Mesendoderm (in vitro differentiated cells): ENCODE measurements around the gene TWIST2.

Experiments used
- DNase-seq: peaks from one replicate; pipeline ENCODE4 v3.0.0; 2013
- H2AK5ac ChIP-seq: 2 replicates; pipeline ENCODE4 v1.6.1; 2013; ENCODE audit warnings: low read length, inconsistent platforms
- H2BK120ac ChIP-seq: 2 replicates; pipeline ENCODE4 v1.6.1; 2013; ENCODE audit warnings: low read depth, mild to moderate bottlenecking, low read length, moderate library complexity, mixed read lengths
- H2BK15ac ChIP-seq: replicated peaks from 2 replicates; pipeline ENCODE4 v1.6.1; 2013; ENCODE audit warnings: low read depth, mild to moderate bottlenecking, moderate library complexity
- H2BK5ac ChIP-seq: 2 replicates; pipeline ENCODE4 v1.6.1; 2013; ENCODE audit warnings: low read length, inconsistent platforms
- H3K18ac ChIP-seq: 2 replicates; pipeline ENCODE4 v1.6.1; 2013; ENCODE audit warnings: mild to moderate bottlenecking, low read length, mixed read lengths
- H3K23ac ChIP-seq: one replicate; pipeline ENCODE4 v1.6.1; 2013; ENCODE audit warnings: low read length
- H3K27ac ChIP-seq: 2 replicates; pipeline ENCODE4 v1.5.1; 2013; ENCODE audit warnings: low read depth, mild to moderate bottlenecking, inconsistent platforms, low read length, moderate library complexity
- H3K27me3 ChIP-seq: 2 replicates; pipeline ENCODE4 v1.6.1; 2013; ENCODE audit warnings: low read length, control low read depth, mild to moderate bottlenecking, inconsistent platforms; ENCODE audit not compliant: insufficient read depth, poor library complexity
- H3K36me3 ChIP-seq: 2 replicates; pipeline ENCODE4 v1.6.1; 2013; ENCODE audit warnings: low read length, inconsistent platforms; ENCODE audit not compliant: control insufficient read depth, insufficient read depth
- H3K4ac ChIP-seq: one replicate; pipeline ENCODE4 v1.6.1; 2013; ENCODE audit warnings: low read depth, mild to moderate bottlenecking, low read length, moderate library complexity
- H3K4me1 ChIP-seq: 2 replicates; pipeline ENCODE4 v1.6.1; 2013; ENCODE audit warnings: low read depth, low read length, inconsistent platforms; ENCODE audit not compliant: control insufficient read depth
- H3K4me2 ChIP-seq: 2 replicates; pipeline ENCODE4 v1.6.1; 2013; ENCODE audit warnings: low read length
- H3K4me3 ChIP-seq: 2 replicates; pipeline ENCODE4 v1.5.1; 2013; ENCODE audit warnings: mild to moderate bottlenecking, low read length
- H3K56ac ChIP-seq: one replicate; pipeline ENCODE4 v1.6.1; 2013; ENCODE audit warnings: low read length
- H3K79me1 ChIP-seq: 2 replicates; pipeline ENCODE4 v1.6.1; 2013; ENCODE audit warnings: low read length, inconsistent platforms
- H3K79me2 ChIP-seq: 2 replicates; pipeline ENCODE4 v1.6.1; 2013; ENCODE audit warnings: mild to moderate bottlenecking, low read length; ENCODE audit not compliant: control insufficient read depth, insufficient read depth
- H3K9ac ChIP-seq: 2 replicates; pipeline ENCODE4 v1.6.1; 2013; ENCODE audit warnings: low read length, inconsistent platforms
- H4K5ac ChIP-seq: one replicate; pipeline ENCODE4 v1.6.1; 2013; ENCODE audit warnings: low read length
- H4K8ac ChIP-seq: one replicate; pipeline ENCODE4 v1.6.1; 2013; ENCODE audit warnings: low read depth, mild to moderate bottlenecking, control low read depth, low read length, moderate library complexity
- WGBS: extraction: QIAGEN DNeasy Blood & Tissue Kit; methylation state at CpG from one replicate; pipeline ENCODE4 v1.1.7; 2013; ENCODE audit warnings: low lambda C conversion rate, missing lambda C conversion rate; ENCODE audit not compliant: insufficient coverage; ENCODE audit errors: extremely low coverage; 5-methylcytosine and 5-hydroxymethylcytosine counted together

The TWIST2 gene

GRCh38 chr2:238906936-238907716 is 59.2 kb downstream of the TWIST2 start:
- no peak for DNase-seq
- Histone ChIP-seq H3K4ac (no peak overlapping the region), H3K79me2 (no peaks in the 10 kb centered on the region), H3K4me2 (no peak overlapping the region), H4K8ac (no peak overlapping the region), H3K56ac (no peak overlapping the region), H3K27me3 (no peaks in the 10 kb centered on the region), H3K23ac (no peak overlapping the region), H2BK120ac (no peak overlapping the region), H3K36me3 (no peaks in the 10 kb centered on the region), H3K27ac (no peak overlapping the region), H3K18ac (no peak overlapping the region), H2BK5ac (no peak overlapping the region), H2AK5ac (no peak overlapping the region), H2BK15ac (no peak overlapping the region), H3K9ac (no peak overlapping the region), H4K5ac (no peak overlapping the region), H3K4me1 (peaks cover 2% of the 10 kb centered on the region), H3K4me3 (no peak overlapping the region), H3K79me1 (no peaks in the 10 kb centered on the region)
- no CpG with 5 or more reads among the region's 24 CpGs for WGBS

- no peaks in the 10 kb centered on the region for H3K79me2 ChIP-seq
- no peaks in the 10 kb centered on the region for H3K27me3 ChIP-seq
- no peak overlapping the region for H3K4me2 ChIP-seq
- H2BK120ac ChIP-seq: no peak overlapping the region
- no peak overlapping the region for H3K18ac ChIP-seq
- no peak overlapping the region for H3K4me3 ChIP-seq
- no peak overlapping the region for H3K56ac ChIP-seq
- no peak overlapping the region for H4K5ac ChIP-seq
- no peaks in the 10 kb centered on the region for H3K36me3 ChIP-seq
- H3K79me1 ChIP-seq: no peaks in the 10 kb centered on the region
- H3K27ac ChIP-seq: no peak overlapping the region
- H3K4ac ChIP-seq: no peak overlapping the region
- WGBS: 100% methylated on average over 4 of the region's 5 CpGs
- no peak overlapping the region for H3K9ac ChIP-seq
- H4K8ac ChIP-seq: no peak overlapping the region
- H2BK15ac ChIP-seq: no peak overlapping the region
- no peak for DNase-seq
- no peak overlapping the region for H2BK5ac ChIP-seq
- no peak overlapping the region for H2AK5ac ChIP-seq
- peaks cover 2% of the 10 kb centered on the region for H3K4me1 ChIP-seq
- no peak overlapping the region for H3K23ac ChIP-seq
Observed at GRCh38 chr2:238907717-238908173, 59.9 kb downstream of the TWIST2 start.

- peak; percentile 27 for DNase-seq
- H3K23ac ChIP-seq: no peak overlapping the region
- H2BK15ac ChIP-seq: no peak overlapping the region
- no peak overlapping the region for H4K5ac ChIP-seq
- no peak overlapping the region for H2BK5ac ChIP-seq
- no peak overlapping the region for H3K9ac ChIP-seq
- H3K4ac ChIP-seq: no peak overlapping the region
- H3K79me1 ChIP-seq: no peaks in the 10 kb centered on the region
- H3K4me2 ChIP-seq: no peak overlapping the region
- no peaks in the 10 kb centered on the region for H3K36me3 ChIP-seq
- H3K27me3 ChIP-seq: no peaks in the 10 kb centered on the region
- no peak overlapping the region for H3K18ac ChIP-seq
- 95% methylated on average over 3 of the region's 43 CpGs for WGBS
- H3K79me2 ChIP-seq: no peaks in the 10 kb centered on the region
- H3K27ac ChIP-seq: no peak overlapping the region
- no peak overlapping the region for H4K8ac ChIP-seq
- H2AK5ac ChIP-seq: no peak overlapping the region
- peaks cover 2% of the 10 kb centered on the region for H3K4me1 ChIP-seq
- no peak overlapping the region for H2BK120ac ChIP-seq
- no peak overlapping the region for H3K56ac ChIP-seq
- H3K4me3 ChIP-seq: no peak overlapping the region
Observed at GRCh38 chr2:238908960-238909951, 61.4 kb downstream of the TWIST2 start.

DNA sequence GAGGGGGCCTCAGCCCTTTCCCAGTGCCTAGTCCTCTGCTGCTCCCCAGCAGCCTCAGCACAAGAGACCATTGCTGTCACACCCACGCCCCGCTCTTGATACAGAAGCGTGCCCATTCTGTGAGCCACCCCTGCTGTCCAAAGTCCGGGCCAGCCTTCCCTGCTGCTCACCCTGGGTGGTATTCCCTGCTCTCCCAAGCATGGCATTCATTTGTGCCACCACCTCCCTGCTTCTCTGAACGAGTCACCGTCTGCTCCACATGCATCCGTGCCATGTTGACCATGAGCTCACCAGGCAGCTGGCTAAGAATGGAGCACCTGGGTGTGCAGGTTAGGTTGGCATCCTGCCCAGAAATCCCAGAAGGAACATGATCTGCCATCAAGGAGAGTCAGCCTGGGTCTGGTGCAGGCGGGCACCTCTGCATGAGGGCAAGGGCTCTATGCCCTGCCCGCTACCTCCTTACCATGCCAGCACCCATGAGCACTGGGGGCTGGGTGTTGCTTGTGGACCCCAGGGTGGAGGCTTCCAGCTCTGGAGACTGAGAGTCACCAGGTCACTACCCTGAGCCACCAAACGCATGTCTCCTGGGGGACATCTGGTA is 63.0 kb downstream of the TWIST2 start:
- Histone ChIP-seq H3K4ac (no peak overlapping the region), H3K23ac (no peak overlapping the region), H3K79me1 (no peaks in the 10 kb centered on the region), H3K79me2 (no peaks in the 10 kb centered on the region), H2AK5ac (no peak overlapping the region), H2BK120ac (no peak overlapping the region), H4K8ac (no peak overlapping the region), H3K27me3 (no peaks in the 10 kb centered on the region), H3K27ac (no peak overlapping the region), H3K4me2 (no peak overlapping the region), H3K4me1 (peaks cover 2% of the 10 kb centered on the region), H3K56ac (no peak overlapping the region), H3K18ac (no peak overlapping the region), H3K9ac (no peak overlapping the region), H4K5ac (no peak overlapping the region), H2BK15ac (no peak overlapping the region), H3K4me3 (no peak overlapping the region), H3K36me3 (no peaks in the 10 kb centered on the region), H2BK5ac (no peak overlapping the region)
- no CpG with 5 or more reads among the region's 10 CpGs for WGBS
- DNase-seq: no peak

DNA sequence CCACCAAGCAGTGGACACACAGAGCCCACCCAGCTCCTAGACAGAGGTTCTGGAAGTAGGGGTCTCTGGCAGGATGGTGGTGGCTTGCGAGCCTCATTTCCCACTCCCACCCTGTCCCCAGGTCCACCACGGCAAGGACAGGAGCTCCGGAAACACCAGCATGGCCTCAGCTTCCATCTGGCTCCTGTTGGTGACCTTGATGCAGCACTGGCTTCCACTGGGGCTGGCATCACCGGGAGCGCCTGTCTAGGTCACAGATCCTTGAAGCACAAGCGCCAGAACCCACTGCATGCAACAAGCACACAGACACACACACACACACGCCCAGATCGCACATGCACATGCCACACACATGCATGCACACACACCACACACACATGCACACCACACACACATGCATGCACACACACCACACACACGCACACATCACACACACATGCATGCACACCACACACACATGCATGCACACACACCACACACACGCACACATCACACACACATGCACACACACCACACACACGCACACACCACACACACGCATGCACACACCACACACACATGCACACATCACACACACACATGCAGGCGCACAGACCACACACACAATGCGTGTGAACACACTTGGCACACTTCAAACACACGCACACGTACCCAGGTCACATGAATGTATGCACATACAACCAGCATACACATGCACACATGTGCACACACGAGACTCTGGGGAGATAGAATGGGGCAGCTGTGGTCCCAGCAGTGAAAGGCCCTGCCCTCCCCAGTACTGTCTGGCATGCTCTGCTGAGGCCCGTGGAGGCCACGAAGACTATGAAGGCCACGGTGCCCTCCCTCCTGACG is 63.7 kb downstream of the TWIST2 start:
- no peak overlapping the region for H4K8ac ChIP-seq
- DNase-seq: no peak
- no peaks in the 10 kb centered on the region for H3K79me1 ChIP-seq
- no peak overlapping the region for H3K56ac ChIP-seq
- H3K36me3 ChIP-seq: no peaks in the 10 kb centered on the region
- no peak overlapping the region for H3K4me3 ChIP-seq
- H3K4ac ChIP-seq: no peak overlapping the region
- no peak overlapping the region for H3K18ac ChIP-seq
- H3K27ac ChIP-seq: no peak overlapping the region
- H2BK5ac ChIP-seq: no peak overlapping the region
- H2AK5ac ChIP-seq: no peak overlapping the region
- H4K5ac ChIP-seq: no peak overlapping the region
- H3K4me2 ChIP-seq: no peak overlapping the region
- H3K27me3 ChIP-seq: no peaks in the 10 kb centered on the region
- no peak overlapping the region for H2BK15ac ChIP-seq
- H3K23ac ChIP-seq: no peak overlapping the region
- WGBS: no CpG with 5 or more reads among the region's 21 CpGs
- H3K9ac ChIP-seq: no peak overlapping the region
- no peaks in the 10 kb centered on the region for H3K79me2 ChIP-seq
- peaks cover 2% of the 10 kb centered on the region for H3K4me1 ChIP-seq
- no peak overlapping the region for H2BK120ac ChIP-seq
